Measurements from ENCODE around the gene LCE3C. TPM values are rescaled to one million over a fixed set of nuclear protein-coding genes. Genes with fewer than 3 reads are reported as not detected.

Gene LCE3C
- total RNA-seq, 1 experiment from 2014 or later = not detected

GRCh38 chr1:152646656-152647055, 46.6 kb downstream of the LCE3C start (continued):
- TF ChIP-seq GABPB1 (CRISPR knock-in tag; IDR thresholded peaks at IDR 0.05) (no peak), CDX4 (CRISPR knock-in tag; IDR thresholded peaks at IDR 0.05; ENCODE audit: borderline replicate concordance) (no peak), CREB1 (CRISPR knock-in tag; IDR thresholded peaks at IDR 0.05) (no peak), ZBTB43 (CRISPR knock-in tag; IDR thresholded peaks at IDR 0.05) (no peak), SMAD3 (CRISPR knock-in tag; IDR thresholded peaks at IDR 0.05; ENCODE audit: borderline replicate concordance) (no peak), FOXP4 (CRISPR knock-in tag; IDR thresholded peaks at IDR 0.05) (no peak), IRF2 (CRISPR knock-in tag; IDR thresholded peaks at IDR 0.05; ENCODE audit: borderline replicate concordance, low read depth) (no peak), ZNF263 (CRISPR knock-in tag; IDR thresholded peaks at IDR 0.05; ENCODE audit: low read depth) (no peak)

Other genes with a start within 250 kb of the LCE3C start
- not detected in 3 replicates for gene FLG2, start 240.2 kb upstream of the LCE3C start, total RNA-seq (2021)
- not detected in 3 replicates for gene CRNN, start 186.0 kb upstream of the LCE3C start, total RNA-seq (2021)
- not detected in 3 replicates for gene LCE5A, start 89.4 kb upstream of the LCE3C start, total RNA-seq (2021)
- not detected in 3 replicates for gene CRCT1, start 85.8 kb upstream of the LCE3C start, total RNA-seq (2021)
- not detected in 3 replicates for gene LCE3E, start 33.5 kb upstream of the LCE3C start, total RNA-seq (2021)
- not detected in 3 replicates for gene LCE3D, start 19.7 kb upstream of the LCE3C start, total RNA-seq (2021)
- gene LCE3B, start 13.6 kb downstream of the LCE3C start, total RNA-seq (2021) = not detected in 3 replicates
- gene LCE3A, start 22.9 kb downstream of the LCE3C start, total RNA-seq (2021) = not detected in 3 replicates
- not detected in 3 replicates for gene LCE2D, start 63.1 kb downstream of the LCE3C start, total RNA-seq (2021)
- not detected in 3 replicates for gene LCE2C, start 75.0 kb downstream of the LCE3C start, total RNA-seq (2021)
- gene LCE2B, start 85.9 kb downstream of the LCE3C start, total RNA-seq (2021) = not detected in 3 replicates
- not detected in 3 replicates for gene LCE2A, start 98.1 kb downstream of the LCE3C start, total RNA-seq (2021)
- gene LCE4A, start 107.9 kb downstream of the LCE3C start, total RNA-seq (2021) = not detected in 3 replicates
- gene KPRP, start 157.8 kb downstream of the LCE3C start, total RNA-seq (2021) = not detected in 3 replicates
- gene LCE1F, start 174.9 kb downstream of the LCE3C start, total RNA-seq (2021) = not detected in 3 replicates
- gene LCE1E, start 186.0 kb downstream of the LCE3C start, total RNA-seq (2021) = not detected in 3 replicates
- not detected in 3 replicates for gene LCE1D, start 196.5 kb downstream of the LCE3C start, total RNA-seq (2021)
- gene LCE1C, start 206.4 kb downstream of the LCE3C start, total RNA-seq (2021) = not detected in 3 replicates
- not detected in 3 replicates for gene LCE1B, start 211.7 kb downstream of the LCE3C start, total RNA-seq (2021)
- not detected in 3 replicates for gene LCE1A, start 227.2 kb downstream of the LCE3C start, total RNA-seq (2021)
- gene LCE6A, start 242.6 kb downstream of the LCE3C start, total RNA-seq (2021) = not detected in 3 replicates